Colonic mucosa (tissue), 4 donors: Measurements from ENCODE around the gene ITGBL1. TPM values are rescaled to one million over a fixed set of nuclear protein-coding genes. Genes with fewer than 3 reads are reported as not detected.

Experiments used
- DNase-seq: peaks from one replicate; pipeline ENCODE4 v3.0.0-alpha.2; 2020
- H3K27ac ChIP-seq: fragments of 200-600 bp; one replicate; pipeline ENCODE4 v1.8.0; 2021
- H3K27me3 ChIP-seq: fragments of 200-600 bp; one replicate; pipeline ENCODE4 v1.8.0; 2021
- H3K36me3 ChIP-seq: fragments of 200-600 bp; one replicate; pipeline ENCODE4 v1.8.0; 2021
- H3K4me1 ChIP-seq: fragments of 200-600 bp; one replicate; pipeline ENCODE4 v1.8.0; 2021; ENCODE audit warnings: mild to moderate bottlenecking
- H3K4me3 ChIP-seq: fragments of 200-600 bp; one replicate; pipeline ENCODE4 v1.8.0; 2021
- H3K9ac ChIP-seq, 2 donors: one replicate each; pipeline ENCODE4 v1.7.0; 2013; ENCODE audit warnings: control low read depth in 2 of 2, low read depth in 2 of 2, low read length in 2 of 2
- H3K9me3 ChIP-seq: fragments of 200-600 bp; one replicate; pipeline ENCODE4 v1.8.0; 2021
- intact Hi-C: fragments of 100-400 bp; cut with DNase I; formaldehyde crosslinking; loops from one replicate; pipeline ENCODE4 v1.14.1; 2022
- total RNA-seq, 2 donors: library from RNA; stranded (reverse); fragmentation: NEBNext Ultra II Directional in 1 of 2; extraction: Animal tissue kit (Norgen Biotek cat#: 25700) in 1 of 2; gene quantifications; one replicate each; pipeline ENCODE4 v1.2.1, GENCODE V29; 2021
- TF ChIP-seq, protein P1 (sequence below): fragments of 200-600 bp; IDR thresholded peaks from one replicate; pipeline ENCODE4 v1.8.0; 2022; ENCODE audit warnings: antibody characterized with exemption, mild to moderate bottlenecking
- donor health status: healthy.
- donor health status: DM: no; HTN: no; CAD: no.
- donor health status: DM: no; HTN: no; CAD: no.

ITGBL1 gene
- total RNA-seq, 2 donors from 2014 or later, result 0.25 to 0.72 TPM

GRCh38 chr13:101473458-101473857, 21.0 kb downstream of the ITGBL1 start:
- intact Hi-C loops, result no loop called here
- H3K9ac ChIP-seq, result no peak overlapping the region
- H3K27me3 ChIP-seq, result no peaks in the 10 kb centered on the region
- TF ChIP-seq, protein P1, sequence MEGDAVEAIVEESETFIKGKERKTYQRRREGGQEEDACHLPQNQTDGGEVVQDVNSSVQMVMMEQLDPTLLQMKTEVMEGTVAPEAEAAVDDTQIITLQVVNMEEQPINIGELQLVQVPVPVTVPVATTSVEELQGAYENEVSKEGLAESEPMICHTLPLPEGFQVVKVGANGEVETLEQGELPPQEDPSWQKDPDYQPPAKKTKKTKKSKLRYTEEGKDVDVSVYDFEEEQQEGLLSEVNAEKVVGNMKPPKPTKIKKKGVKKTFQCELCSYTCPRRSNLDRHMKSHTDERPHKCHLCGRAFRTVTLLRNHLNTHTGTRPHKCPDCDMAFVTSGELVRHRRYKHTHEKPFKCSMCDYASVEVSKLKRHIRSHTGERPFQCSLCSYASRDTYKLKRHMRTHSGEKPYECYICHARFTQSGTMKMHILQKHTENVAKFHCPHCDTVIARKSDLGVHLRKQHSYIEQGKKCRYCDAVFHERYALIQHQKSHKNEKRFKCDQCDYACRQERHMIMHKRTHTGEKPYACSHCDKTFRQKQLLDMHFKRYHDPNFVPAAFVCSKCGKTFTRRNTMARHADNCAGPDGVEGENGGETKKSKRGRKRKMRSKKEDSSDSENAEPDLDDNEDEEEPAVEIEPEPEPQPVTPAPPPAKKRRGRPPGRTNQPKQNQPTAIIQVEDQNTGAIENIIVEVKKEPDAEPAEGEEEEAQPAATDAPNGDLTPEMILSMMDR, result no peak
- no peaks in the 10 kb centered on the region for H3K9me3 ChIP-seq
- no peak overlapping the region for H3K4me3 ChIP-seq
- no peak overlapping the region for H3K27ac ChIP-seq
- no peak for DNase-seq
- H3K36me3 ChIP-seq, result no peaks in the 10 kb centered on the region
- H3K4me1 ChIP-seq, result no peaks in the 10 kb centered on the region

DNA sequence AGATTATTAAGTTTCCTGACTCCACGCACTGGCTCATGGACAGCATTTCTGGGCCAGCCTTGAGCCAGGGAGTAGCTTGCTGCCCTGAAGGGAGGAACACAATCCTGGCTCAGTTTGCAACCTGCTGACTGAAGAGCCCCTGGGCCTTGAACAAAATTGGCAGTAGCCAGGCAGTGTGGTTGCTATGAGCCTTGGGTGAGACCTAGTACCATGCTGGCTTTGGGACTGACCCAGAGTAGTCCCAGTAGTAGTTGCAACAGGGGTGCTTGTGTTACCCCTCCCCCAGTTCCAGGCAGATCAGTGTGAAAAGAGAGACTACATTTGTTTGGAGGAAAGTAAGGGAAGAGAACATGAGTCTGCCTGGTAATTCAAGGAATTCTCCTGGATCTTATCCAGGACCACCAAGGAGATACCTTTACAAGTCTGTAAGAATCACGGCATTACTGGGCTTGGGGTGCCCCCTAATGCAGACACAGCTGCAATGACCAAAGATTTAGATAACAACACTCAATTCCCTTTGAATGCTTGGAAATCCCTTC, 22.0 kb downstream of the ITGBL1 start:
- H3K36me3 ChIP-seq, result no peaks in the 10 kb centered on the region
- no peaks in the 10 kb centered on the region for H3K9me3 ChIP-seq
- H3K4me3 ChIP-seq, result no peak overlapping the region
- DNase-seq, result no peak
- no peak overlapping the region for H3K27ac ChIP-seq
- H3K27me3 ChIP-seq, result no peaks in the 10 kb centered on the region
- TF ChIP-seq, protein P1, result no peak
- no peak overlapping the region for H3K9ac ChIP-seq
- intact Hi-C loops, result no loop called here
- no peaks in the 10 kb centered on the region for H3K4me1 ChIP-seq

DNA sequence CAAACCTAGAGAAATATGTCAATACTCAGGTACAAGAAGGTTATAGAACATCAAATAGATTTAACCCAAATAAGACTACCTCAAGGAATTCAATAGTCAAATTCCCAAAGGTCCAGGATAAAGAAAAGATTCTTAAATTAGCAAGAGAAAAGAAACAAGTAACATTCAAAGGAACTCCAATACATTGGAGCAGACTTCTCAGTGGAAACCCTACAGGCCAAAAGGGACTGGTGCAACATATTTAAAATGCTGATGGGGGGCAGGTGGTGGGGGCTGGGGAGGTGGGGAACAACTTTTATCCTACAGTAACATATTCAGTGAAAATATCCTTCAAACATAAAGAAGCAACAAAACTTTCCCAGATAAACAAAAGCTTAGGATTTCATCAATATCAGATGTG, 23.1 kb downstream of the ITGBL1 start:
- TF ChIP-seq, protein P1, result no peak
- no peaks in the 10 kb centered on the region for H3K9me3 ChIP-seq
- H3K27me3 ChIP-seq, result no peaks in the 10 kb centered on the region
- H3K9ac ChIP-seq, result no peak overlapping the region
- H3K36me3 ChIP-seq, result no peaks in the 10 kb centered on the region
- H3K27ac ChIP-seq, result no peak overlapping the region
- H3K4me3 ChIP-seq, result no peak overlapping the region
- DNase-seq, result no peak
- no peaks in the 10 kb centered on the region for H3K4me1 ChIP-seq
- intact Hi-C loops, result no loop called here

DNA sequence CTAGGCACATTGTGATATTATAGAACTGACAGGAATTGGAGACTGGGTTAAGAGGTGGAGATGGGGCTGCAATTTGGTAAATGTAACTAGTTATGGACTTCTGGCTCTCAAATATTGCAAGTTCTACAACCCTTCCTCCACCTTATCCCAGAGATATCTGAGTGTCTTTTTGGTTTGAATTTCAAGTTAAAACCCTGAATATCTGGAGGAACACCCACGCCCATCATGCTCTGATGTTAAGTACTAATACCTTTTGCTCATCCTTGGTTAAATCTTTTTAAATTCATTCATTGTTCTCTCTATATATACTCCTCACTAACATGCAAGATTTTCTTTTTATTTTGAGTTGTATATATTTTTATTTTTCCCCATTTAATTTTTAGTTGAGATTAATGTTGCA, 28.9 kb downstream of the ITGBL1 start:
- Histone ChIP-seq H3K4me1 (no peaks in the 10 kb centered on the region), H3K4me3 (no peak overlapping the region), H3K27me3 (no peaks in the 10 kb centered on the region), H3K27ac (no peak overlapping the region), H3K9me3 (no peaks in the 10 kb centered on the region), H3K9ac (no peak overlapping the region), H3K36me3 (no peaks in the 10 kb centered on the region)
- intact Hi-C loops, result no loop called here
- TF ChIP-seq, protein P1, result no peak
- DNase-seq, result no peak

DNA sequence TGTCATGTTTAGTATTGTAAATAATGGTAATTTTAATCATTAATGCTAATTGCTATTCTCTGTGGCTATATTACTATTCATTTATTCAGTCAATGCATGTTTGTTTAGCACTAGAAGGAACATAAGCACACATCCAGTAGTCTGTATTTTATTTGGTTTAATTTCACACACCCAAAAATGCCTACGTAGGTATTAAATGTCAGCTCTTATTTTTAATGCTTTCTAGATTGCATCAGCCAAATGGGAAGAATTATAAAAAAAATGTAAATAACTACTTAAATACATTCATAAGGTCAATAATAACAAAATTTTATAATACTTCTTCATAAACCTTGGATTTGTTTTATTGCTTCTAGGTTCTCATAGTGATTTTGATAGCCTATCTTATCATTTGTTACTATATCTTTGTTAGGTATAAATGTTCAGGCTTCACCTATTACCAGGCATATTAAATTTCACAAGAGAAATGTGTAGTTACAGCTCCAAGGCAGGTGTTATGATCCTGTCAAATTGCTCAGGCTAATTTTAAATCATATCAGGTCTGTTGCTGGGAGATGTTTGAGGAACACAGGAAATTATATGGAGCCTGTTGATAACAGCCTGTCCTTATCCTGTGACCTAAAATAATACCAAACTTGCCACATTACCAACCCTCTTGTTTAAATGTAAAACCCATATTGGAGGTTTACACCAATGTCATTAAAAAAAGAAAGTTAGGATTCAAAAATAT, 34.4 kb downstream of the ITGBL1 start:
- TF ChIP-seq, protein P1, result no peak
- Histone ChIP-seq H3K4me1 (no peaks in the 10 kb centered on the region), H3K9ac (no peak overlapping the region), H3K36me3 (no peaks in the 10 kb centered on the region), H3K27me3 (no peaks in the 10 kb centered on the region), H3K4me3 (no peak overlapping the region), H3K27ac (no peak overlapping the region), H3K9me3 (no peaks in the 10 kb centered on the region)
- intact Hi-C loops, result no loop called here
- no peak for DNase-seq
